ENCODE results near the gene UACA. TPM values are rescaled to one million over a fixed set of nuclear protein-coding genes. Genes with fewer than 3 reads are reported as not detected.
"Not testable (repeated sequence)": the region's sequence is repeated elsewhere in the genome, so short reads cannot be mapped to it uniquely, and the experiment has no call there.

The UACA gene
- total RNA-seq, 4 donors from 2014 or later, result 35.9 to 78.9 (median 50.5) TPM

- ATAC-seq, result no peak
- no peak overlapping the region for H3K4me3 ChIP-seq
- H3K4me1 ChIP-seq, result peaks cover 0 to 15% (median 0%) of the 10 kb centered on the region in 3 donors
- H3K27ac ChIP-seq, result no peak overlapping the region
- no peak for TF ChIP-seq CTCF (IDR thresholded peaks at IDR 0.05)
- no peak for TF ChIP-seq POLR2AphosphoS5 (IDR thresholded peaks at IDR 0.05)
- no peak for TF ChIP-seq POLR2A (IDR thresholded peaks at IDR 0.05)
- TF ChIP-seq EP300 (IDR thresholded peaks at IDR 0.05), result no peak
- 45 to 62% methylated on average over 7 to 8 of the region's 8 CpGs for WGBS, 2 donors (ENCODE audit: low coverage in 1 of 2)
- H3K36me3 ChIP-seq, result peaks cover 0 to 70% of the 10 kb centered on the region in 2 donors
- no peaks in the 10 kb centered on the region for H3K27me3 ChIP-seq
- H3K9me3 ChIP-seq, result no peaks in the 10 kb centered on the region
Measured at GRCh38 chr15:70669966-70670658, 93.2 kb downstream of the UACA start.

GRCh38 chr15:70669006-70669602, 94.3 kb downstream of the UACA start:
- Histone ChIP-seq H3K4me3 (no peak overlapping the region), H3K4me1 (peaks cover 0 to 15% (median 0%) of the 10 kb centered on the region in 3 donors), H3K27ac (no peak overlapping the region), H3K9me3 (no peaks in the 10 kb centered on the region), H3K36me3 (peaks cover 0 to 70% of the 10 kb centered on the region in 2 donors), H3K27me3 (no peaks in the 10 kb centered on the region)
- no peak for ATAC-seq
- no peak for TF ChIP-seq CTCF (IDR thresholded peaks at IDR 0.05)
- no peak for TF ChIP-seq POLR2A (IDR thresholded peaks at IDR 0.05)
- TF ChIP-seq POLR2AphosphoS5 (IDR thresholded peaks at IDR 0.05), result no peak
- no peak for TF ChIP-seq EP300 (IDR thresholded peaks at IDR 0.05)
- WGBS, 2 donors (ENCODE audit: low coverage in 1 of 2), result 70 to 80% methylated on average over 2 to 4 of the region's 4 CpGs

GRCh38 chr15:70665599-70665998, 97.8 kb downstream of the UACA start:
- H3K36me3 ChIP-seq, result peaks cover 0 to 65% of the 10 kb centered on the region in 2 donors
- H3K27me3 ChIP-seq, result no peaks in the 10 kb centered on the region
- WGBS, 2 donors (ENCODE audit: low coverage in 1 of 2), result 93 to 94% methylated on average over 1 of the region's 1 CpG
- H3K27ac ChIP-seq, result no peak overlapping the region
- no peak for ATAC-seq
- no peaks in the 10 kb centered on the region for H3K9me3 ChIP-seq
- H3K4me3 ChIP-seq, result no peak overlapping the region
- peaks cover 0 to 15% (median 0%) of the 10 kb centered on the region in 3 donors for H3K4me1 ChIP-seq
- TF ChIP-seq POLR2AphosphoS5 (IDR thresholded peaks at IDR 0.05) (no peak), CTCF (IDR thresholded peaks at IDR 0.05) (no peak), POLR2A (IDR thresholded peaks at IDR 0.05) (no peak), EP300 (IDR thresholded peaks at IDR 0.05) (no peak)

- ATAC-seq, result no peak
- H3K4me1 ChIP-seq, result peaks cover 0 to 15% (median 0%) of the 10 kb centered on the region in 3 donors
- peaks cover 0 to 69% of the 10 kb centered on the region in 2 donors for H3K36me3 ChIP-seq
- H3K4me3 ChIP-seq, result no peak overlapping the region
- no peak overlapping the region for H3K27ac ChIP-seq
- TF ChIP-seq CTCF (IDR thresholded peaks at IDR 0.05), result no peak
- TF ChIP-seq EP300 (IDR thresholded peaks at IDR 0.05), result no peak
- no peak for TF ChIP-seq POLR2AphosphoS5 (IDR thresholded peaks at IDR 0.05)
- no peak for TF ChIP-seq POLR2A (IDR thresholded peaks at IDR 0.05)
- no peaks in the 10 kb centered on the region for H3K27me3 ChIP-seq
- no peaks in the 10 kb centered on the region for H3K9me3 ChIP-seq
- 73 to 81% methylated on average over 3 to 4 of the region's 4 CpGs for WGBS, 2 donors (ENCODE audit: low coverage in 1 of 2)
Measured at GRCh38 chr15:70664494-70664893, 98.9 kb downstream of the UACA start.

- H3K9me3 ChIP-seq, H3K27me3 ChIP-seq, ATAC-seq, H3K4me3 ChIP-seq, H3K27ac ChIP-seq: not testable (repeated sequence)
- Histone ChIP-seq H3K4me1 (peaks cover 0 to 14% (median 0%) of the 10 kb centered on the region in 3 donors), H3K36me3 (peaks cover 0 to 62% of the 10 kb centered on the region in 2 donors)
- WGBS, 2 donors (ENCODE audit: low coverage in 1 of 2), result 60% methylated on average over 1 of the region's 3 CpGs; no CpG with 5 or more reads in 1 of the 2 donors
Measured at GRCh38 chr15:70663069-70663468, 100.3 kb downstream of the UACA start.
